Vagina (tissue), 2 donors: ENCODE data around the gene ASB7. TPM values are rescaled to one million over a fixed set of nuclear protein-coding genes. Genes with fewer than 3 reads are reported as not detected.

Experiments
- DNase-seq, 2 donors: peaks; one replicate each; pipeline ENCODE4 v3.0.0-alpha.2; 2017; ENCODE audit errors: extremely low spot score in 2 of 2
- H3K27ac ChIP-seq: fragments of 200-600 bp; sonication (generic); one replicate; pipeline ENCODE4 v1.5.1; 2019
- H3K27me3 ChIP-seq: fragments of 200-600 bp; sonication (generic); one replicate; pipeline ENCODE4 v1.5.1; 2019
- H3K36me3 ChIP-seq, 2 donors: fragments of 200-600 bp; sonication (generic); one replicate each; pipeline ENCODE4 v1.5.1; 2017 to 2019
- H3K4me1 ChIP-seq: fragments of 200-600 bp; sonication (generic); one replicate; pipeline ENCODE4 v1.5.1; 2019
- H3K4me3 ChIP-seq, 2 donors: fragments of 200-600 bp; sonication (generic); 1 replicate in 1 of 2; 2 replicates in 1 of 2; pipeline ENCODE4 v1.5.1; 2016 to 2019
- H3K9me3 ChIP-seq: fragments of 200-600 bp; sonication (generic); one replicate; pipeline ENCODE4 v1.5.1; 2019
- POLR2A ChIP-seq, 2 donors: fragments of 450-650 bp; IDR thresholded peaks; one replicate each; pipeline ENCODE4 v1.6.1; 2017; ENCODE audit warnings: antibody characterized with exemption in 2 of 2, mild to moderate bottlenecking in 2 of 2, moderate library complexity in 2 of 2
- POLR2AphosphoS5 ChIP-seq, 2 donors: sonication (generic); formaldehyde crosslinking; IDR thresholded peaks; one replicate each; pipeline ENCODE4 v1.9.0; 2017; ENCODE audit warnings: antibody characterized with exemption in 2 of 2, mild to moderate bottlenecking in 2 of 2, low read depth in 1 of 2; ENCODE audit not compliant: insufficient read depth in 1 of 2
- intact Hi-C: fragments of 100-400 bp; cut with DNase I; formaldehyde crosslinking; loops from one replicate; pipeline ENCODE4 v1.15.1; 2023
- small RNA-seq: library from RNA; depleted of rRNA; stranded (forward); fragments of <200 nt; gene quantifications from one replicate; pipeline ENCODE3, GENCODE V24; 2016
- total RNA-seq: library from RNA; depleted of rRNA; stranded (reverse); fragments of >200 nt; gene quantifications from one replicate; pipeline ENCODE4 v1.2.3, GENCODE V29; 2016
- TF ChIP-seq, protein P1 (sequence below), 3 experiments: fragments of 450-650 bp in 2 of 3; fragments of 200-600 bp in 1 of 3; sonication (generic) in 1 of 3; IDR thresholded peaks; one replicate each; pipeline ENCODE4 v1.5.1; 2017 to 2019; ENCODE audit warnings: antibody characterized with exemption in 3 of 3, mild to moderate bottlenecking in 2 of 3, moderate library complexity in 2 of 3

The ASB7 gene
- total RNA-seq, 1 donor from 2014 or later: 17.9 TPM

DNA sequence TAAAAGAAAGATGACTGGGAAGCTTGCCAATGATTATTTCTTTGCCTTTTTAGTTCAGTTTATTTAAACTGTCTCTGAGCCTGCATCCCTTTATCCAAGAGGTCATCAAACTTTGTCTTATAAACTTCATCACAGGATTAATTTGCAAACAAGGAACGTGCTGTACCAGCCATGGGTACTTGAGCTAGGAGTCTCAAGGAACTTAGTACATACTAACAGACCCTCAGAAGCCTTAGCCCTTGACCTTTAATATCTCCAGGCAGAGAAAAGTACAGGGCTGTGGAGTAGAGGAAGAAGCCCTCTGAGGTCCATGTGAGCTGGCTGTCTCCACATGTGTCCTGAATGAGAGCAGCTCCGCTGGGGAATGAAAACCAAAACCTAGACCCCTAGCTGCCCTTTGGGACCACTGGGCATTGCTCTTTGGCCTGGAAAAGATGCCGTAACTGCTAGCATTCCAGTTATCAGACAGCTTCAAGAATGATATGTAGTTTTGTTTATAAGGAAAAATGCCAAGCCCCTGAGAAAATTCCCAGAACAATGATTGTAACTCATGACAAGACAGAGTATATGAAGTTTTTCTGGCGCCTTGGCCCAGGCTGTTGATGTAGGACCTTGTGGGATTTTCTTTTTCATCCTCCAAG is 92.1 kb downstream of the ASB7 start:
- TF ChIP-seq POLR2A (IDR thresholded peaks at IDR 0.05): no peak
- TF ChIP-seq, protein P1, sequence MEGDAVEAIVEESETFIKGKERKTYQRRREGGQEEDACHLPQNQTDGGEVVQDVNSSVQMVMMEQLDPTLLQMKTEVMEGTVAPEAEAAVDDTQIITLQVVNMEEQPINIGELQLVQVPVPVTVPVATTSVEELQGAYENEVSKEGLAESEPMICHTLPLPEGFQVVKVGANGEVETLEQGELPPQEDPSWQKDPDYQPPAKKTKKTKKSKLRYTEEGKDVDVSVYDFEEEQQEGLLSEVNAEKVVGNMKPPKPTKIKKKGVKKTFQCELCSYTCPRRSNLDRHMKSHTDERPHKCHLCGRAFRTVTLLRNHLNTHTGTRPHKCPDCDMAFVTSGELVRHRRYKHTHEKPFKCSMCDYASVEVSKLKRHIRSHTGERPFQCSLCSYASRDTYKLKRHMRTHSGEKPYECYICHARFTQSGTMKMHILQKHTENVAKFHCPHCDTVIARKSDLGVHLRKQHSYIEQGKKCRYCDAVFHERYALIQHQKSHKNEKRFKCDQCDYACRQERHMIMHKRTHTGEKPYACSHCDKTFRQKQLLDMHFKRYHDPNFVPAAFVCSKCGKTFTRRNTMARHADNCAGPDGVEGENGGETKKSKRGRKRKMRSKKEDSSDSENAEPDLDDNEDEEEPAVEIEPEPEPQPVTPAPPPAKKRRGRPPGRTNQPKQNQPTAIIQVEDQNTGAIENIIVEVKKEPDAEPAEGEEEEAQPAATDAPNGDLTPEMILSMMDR (IDR thresholded peaks at IDR 0.05): no peak
- TF ChIP-seq POLR2AphosphoS5 (IDR thresholded peaks at IDR 0.05; ENCODE audit: insufficient read depth in 1 of 2, low read depth in 1 of 2): no peak
- intact Hi-C loops: no loop called here
- Histone ChIP-seq H3K4me3 (no peak overlapping the region), H3K9me3 (no peaks in the 10 kb centered on the region), H3K27me3 (no peaks in the 10 kb centered on the region), H3K36me3 (no peaks in the 10 kb centered on the region), H3K27ac (no peak overlapping the region), H3K4me1 (peaks cover 11% of the 10 kb centered on the region)
- peak in 1 of 2 donors; percentile 85 for DNase-seq

DNA sequence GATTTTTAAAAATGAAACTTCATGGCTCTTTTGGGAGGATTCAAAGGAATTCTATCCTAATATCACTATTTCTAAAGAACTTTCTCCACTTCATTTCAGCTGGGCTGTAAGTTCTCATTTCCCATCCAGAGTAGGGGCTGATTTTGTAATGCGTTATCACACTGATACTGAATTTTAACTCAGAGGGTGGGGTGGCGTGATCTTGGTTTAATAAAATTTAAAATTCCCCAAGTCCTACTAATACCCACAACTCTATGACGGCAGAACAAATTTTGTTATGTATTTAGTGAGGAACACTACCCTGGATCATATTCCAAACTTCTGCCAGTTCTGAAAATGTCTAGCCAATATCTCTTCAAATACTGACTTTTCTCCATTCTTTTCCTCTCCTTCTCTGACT is 92.7 kb downstream of the ASB7 start:
- H3K4me3 ChIP-seq: no peak overlapping the region
- DNase-seq: no peak
- TF ChIP-seq, protein P1 (IDR thresholded peaks at IDR 0.05): no peak
- TF ChIP-seq POLR2A (IDR thresholded peaks at IDR 0.05): no peak
- no peak for TF ChIP-seq POLR2AphosphoS5 (IDR thresholded peaks at IDR 0.05; ENCODE audit: insufficient read depth in 1 of 2, low read depth in 1 of 2)
- H3K36me3 ChIP-seq: no peaks in the 10 kb centered on the region
- H3K4me1 ChIP-seq: peaks cover 11% of the 10 kb centered on the region
- H3K9me3 ChIP-seq: no peaks in the 10 kb centered on the region
- H3K27me3 ChIP-seq: no peaks in the 10 kb centered on the region
- H3K27ac ChIP-seq: no peak overlapping the region
- intact Hi-C loops: no loop called here

DNA sequence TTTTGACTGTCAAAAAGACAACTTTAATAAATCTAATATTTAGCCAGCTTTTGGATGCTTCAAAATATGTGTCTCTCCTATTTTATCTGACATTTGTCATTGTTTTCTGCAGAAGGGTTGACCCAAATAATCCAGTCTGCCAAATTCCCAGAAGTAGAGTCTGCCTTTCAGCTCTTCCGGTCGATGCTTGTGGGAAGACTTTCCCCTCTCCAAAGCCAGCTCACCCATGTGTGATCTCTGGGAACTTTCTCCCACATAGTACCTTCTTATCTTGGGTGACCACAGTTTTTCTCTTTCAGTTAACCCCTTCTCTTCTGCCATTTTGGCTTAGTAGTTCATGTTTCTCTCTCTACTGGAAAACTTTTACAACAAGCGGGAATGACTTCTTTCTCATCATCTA is 94.1 kb downstream of the ASB7 start:
- no peak overlapping the region for H3K27ac ChIP-seq
- intact Hi-C loops: no loop called here

More for the DNA sequence above, 94.1 kb downstream of the ASB7 start:
- Histone ChIP-seq H3K4me1 (peaks cover 11% of the 10 kb centered on the region), H3K9me3 (no peaks in the 10 kb centered on the region), H3K36me3 (no peaks in the 10 kb centered on the region), H3K4me3 (no peak overlapping the region), H3K27me3 (no peaks in the 10 kb centered on the region)
- DNase-seq: no peak
- TF ChIP-seq POLR2AphosphoS5 (IDR thresholded peaks at IDR 0.05; ENCODE audit: insufficient read depth in 1 of 2, low read depth in 1 of 2) (no peak), POLR2A (IDR thresholded peaks at IDR 0.05) (no peak)
- TF ChIP-seq, protein P1 (IDR thresholded peaks at IDR 0.05): no peak

Small RNAs within 50 kb of the gene (small RNA-seq; reads per million reads assigned to genes)
- gene RF00019: not detected
- gene RNU6-181P: not detected

Other genes with a start within 250 kb of the ASB7 start
- gene CERS3, start 73.6 kb upstream of the ASB7 start, total RNA-seq: 43.5 TPM
- 14.5 TPM for gene LINS1, start 405 bp upstream of the ASB7 start, total RNA-seq